Measurements from ENCODE around the gene KCNK2.
"Not testable (repeated sequence)": the region's sequence is repeated elsewhere in the genome, so short reads cannot be mapped to it uniquely, and the experiment has no call there.

KCNK2 gene

GRCh38 chr1:215147024-215147423 lies 64.5 kb downstream of the KCNK2 start:
- DNase-seq (ENCODE audit: extremely low read depth in 1 of 2, low read depth in 1 of 2) = no peak

GRCh38 chr1:215151841-215152549 lies 69.5 kb downstream of the KCNK2 start:
- DNase-seq (ENCODE audit: extremely low read depth in 1 of 2, low read depth in 1 of 2) = no peak

GRCh38 chr1:215156232-215156631 lies 73.7 kb downstream of the KCNK2 start:
- DNase-seq (ENCODE audit: extremely low read depth in 1 of 2, low read depth in 1 of 2) = no peak

GRCh38 chr1:215160351-215160750 lies 77.8 kb downstream of the KCNK2 start:
- no peak for DNase-seq (ENCODE audit: extremely low read depth in 1 of 2, low read depth in 1 of 2)

GRCh38 chr1:215163144-215163543 lies 80.6 kb downstream of the KCNK2 start:
- DNase-seq (ENCODE audit: extremely low read depth in 1 of 2, low read depth in 1 of 2) = not testable (repeated sequence)

GRCh38 chr1:215166886-215167285 lies 84.3 kb downstream of the KCNK2 start:
- DNase-seq (ENCODE audit: extremely low read depth in 1 of 2, low read depth in 1 of 2) = no peak

- no peak for DNase-seq (ENCODE audit: extremely low read depth in 1 of 2, low read depth in 1 of 2)
Measured at GRCh38 chr1:215181518-215181917, 99.0 kb downstream of the KCNK2 start.

GRCh38 chr1:215185067-215185620 lies 102.6 kb downstream of the KCNK2 start:
- DNase-seq (ENCODE audit: extremely low read depth in 1 of 2, low read depth in 1 of 2) = no peak

GRCh38 chr1:215188302-215188950 lies 105.9 kb downstream of the KCNK2 start:
- DNase-seq (ENCODE audit: extremely low read depth in 1 of 2, low read depth in 1 of 2) = no peak

- DNase-seq (ENCODE audit: extremely low read depth in 1 of 2, low read depth in 1 of 2) = no peak
Measured at GRCh38 chr1:215192306-215192705, 109.8 kb downstream of the KCNK2 start.

- DNase-seq (ENCODE audit: extremely low read depth in 1 of 2, low read depth in 1 of 2) = no peak
Measured at GRCh38 chr1:215198021-215198420, 115.5 kb downstream of the KCNK2 start.

- no peak for DNase-seq (ENCODE audit: extremely low read depth in 1 of 2, low read depth in 1 of 2)
Measured at GRCh38 chr1:215200121-215200520, 117.6 kb downstream of the KCNK2 start.

GRCh38 chr1:215201283-215201682 lies 118.7 kb downstream of the KCNK2 start:
- DNase-seq (ENCODE audit: extremely low read depth in 1 of 2, low read depth in 1 of 2) = no peak

GRCh38 chr1:215202868-215203267 lies 120.3 kb downstream of the KCNK2 start:
- no peak for DNase-seq (ENCODE audit: extremely low read depth in 1 of 2, low read depth in 1 of 2)

- no peak for DNase-seq (ENCODE audit: extremely low read depth in 1 of 2, low read depth in 1 of 2)
Measured at GRCh38 chr1:215210167-215210566, 127.6 kb downstream of the KCNK2 start.

GRCh38 chr1:215215846-215216245 lies 133.3 kb downstream of the KCNK2 start:
- DNase-seq (ENCODE audit: extremely low read depth in 1 of 2, low read depth in 1 of 2) = no peak

GRCh38 chr1:215219372-215219771 lies 136.8 kb downstream of the KCNK2 start:
- no peak for DNase-seq (ENCODE audit: extremely low read depth in 1 of 2, low read depth in 1 of 2)

- DNase-seq (ENCODE audit: extremely low read depth in 1 of 2, low read depth in 1 of 2) = no peak
Measured at GRCh38 chr1:215220346-215220745, 137.8 kb downstream of the KCNK2 start.

GRCh38 chr1:215226757-215227156 lies 144.2 kb downstream of the KCNK2 start:
- DNase-seq (ENCODE audit: extremely low read depth in 1 of 2, low read depth in 1 of 2) = no peak

- DNase-seq (ENCODE audit: extremely low read depth in 1 of 2, low read depth in 1 of 2) = no peak
Measured at GRCh38 chr1:215228193-215228592, 145.7 kb downstream of the KCNK2 start.

- no peak for DNase-seq (ENCODE audit: extremely low read depth in 1 of 2, low read depth in 1 of 2)
Measured at GRCh38 chr1:215241451-215241850, 158.9 kb downstream of the KCNK2 start.

GRCh38 chr1:215243345-215244054 lies 161.0 kb downstream of the KCNK2 start:
- DNase-seq (ENCODE audit: extremely low read depth in 1 of 2, low read depth in 1 of 2) = no peak

All from stimulated activated CD8-positive, alpha-beta memory T cell treated with anti-CD3 and anti-CD28 coated beads, Interleukin-7, amount 100 ng/mL, for 48 hours (primary cell).